Mucosa of descending colon (tissue), 3 donors: ENCODE results near the gene NFE2L3. TPM values are rescaled to one million over a fixed set of nuclear protein-coding genes. Genes with fewer than 3 reads are reported as not detected.
A peak's percentile ranks its signal among the peaks of the same experiment; 100 is the strongest.
"Not testable (repeated sequence)": the region's sequence is repeated elsewhere in the genome, so short reads cannot be mapped to it uniquely, and the experiment has no call there.

Source experiments
- ATAC-seq: fragments of 200-7000 bp; cut with Tn5 transposase; one replicate; pipeline ENCODE4 v1.9.1; 2020; ENCODE audit warnings: mild to moderate bottlenecking, moderate library complexity
- DNase-seq, 3 donors: peaks; one replicate each; pipeline ENCODE4 v3.0.0-alpha.2; 2020
- H3K36me3 ChIP-seq: fragments of 200-600 bp; one replicate; pipeline ENCODE4 v1.8.0; 2021; ENCODE audit warnings: low read depth, mild to moderate bottlenecking
- H3K4me1 ChIP-seq: fragments of 200-600 bp; one replicate; pipeline ENCODE4 v1.8.0; 2021; ENCODE audit warnings: low read depth, mild to moderate bottlenecking
- H3K4me3 ChIP-seq: fragments of 200-600 bp; one replicate; pipeline ENCODE4 v1.8.0; 2021; ENCODE audit warnings: mild to moderate bottlenecking
- H3K9me3 ChIP-seq: fragments of 200-600 bp; one replicate; pipeline ENCODE4 v1.8.0; 2021; ENCODE audit warnings: mild to moderate bottlenecking
- intact Hi-C, 2 donors: fragments of 100-400 bp; cut with DNase I in 1 of 2; cut with micrococcal nuclease in 1 of 2; formaldehyde crosslinking; loops; one replicate each; pipeline versions ENCODE4 v1.11.0 to v1.11.1; 2022; cut with DNase I, micrococcal nuclease
- total RNA-seq, 3 donors: library from RNA; stranded (reverse); fragmentation: NEBNext Ultra II Directional in 2 of 3; extraction: Animal tissue kit (Norgen Biotek cat#: 25700) in 2 of 3; gene quantifications; one replicate each; pipeline versions ENCODE4 v1.2.1 to v1.2.4, GENCODE V29; 2021 to 2023
- TF ChIP-seq, protein P1 (sequence below): fragments of 200-600 bp; IDR thresholded peaks from one replicate; pipeline ENCODE4 v1.8.0; 2022; ENCODE audit warnings: antibody characterized with exemption, mild to moderate bottlenecking
- donor health status: DM: no; HTN: no; CAD: no; lungs with moderate emphysema.
- donor health status: DM: no; HTN: no; CAD: no.
- donor health status: DM: no; HTN: yes; CAD: no.

NFE2L3 gene
- total RNA-seq, 3 donors from 2014 or later, result 7.3 to 12.2 (median 8.4) TPM

DNA sequence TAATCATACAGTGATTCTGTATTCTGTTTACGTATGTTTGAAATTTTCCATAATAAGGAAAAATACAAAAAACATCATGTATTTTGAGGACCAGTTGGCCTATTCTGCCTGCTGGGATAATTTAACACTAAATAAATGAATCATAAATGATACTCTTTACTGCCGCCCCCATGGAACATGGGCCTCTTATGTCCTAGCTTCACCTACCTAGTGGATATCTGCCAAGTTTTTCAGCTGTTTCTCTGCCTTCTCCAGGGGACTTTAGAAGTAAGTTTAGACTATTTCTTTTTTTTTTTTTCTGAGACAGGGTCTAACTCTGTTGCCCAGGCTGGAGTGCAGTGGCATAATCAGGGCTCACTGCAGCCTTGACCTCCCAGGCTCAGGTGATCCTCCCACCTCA lies 10.4 kb downstream of the NFE2L3 start:
- H3K9me3 ChIP-seq, result no peaks in the 10 kb centered on the region
- ATAC-seq, result no peak
- no peak for DNase-seq
- no peak overlapping the region for H3K4me3 ChIP-seq
- H3K4me1 ChIP-seq, result peaks cover 30% of the 10 kb centered on the region
- no peaks in the 10 kb centered on the region for H3K36me3 ChIP-seq
- TF ChIP-seq, protein P1, sequence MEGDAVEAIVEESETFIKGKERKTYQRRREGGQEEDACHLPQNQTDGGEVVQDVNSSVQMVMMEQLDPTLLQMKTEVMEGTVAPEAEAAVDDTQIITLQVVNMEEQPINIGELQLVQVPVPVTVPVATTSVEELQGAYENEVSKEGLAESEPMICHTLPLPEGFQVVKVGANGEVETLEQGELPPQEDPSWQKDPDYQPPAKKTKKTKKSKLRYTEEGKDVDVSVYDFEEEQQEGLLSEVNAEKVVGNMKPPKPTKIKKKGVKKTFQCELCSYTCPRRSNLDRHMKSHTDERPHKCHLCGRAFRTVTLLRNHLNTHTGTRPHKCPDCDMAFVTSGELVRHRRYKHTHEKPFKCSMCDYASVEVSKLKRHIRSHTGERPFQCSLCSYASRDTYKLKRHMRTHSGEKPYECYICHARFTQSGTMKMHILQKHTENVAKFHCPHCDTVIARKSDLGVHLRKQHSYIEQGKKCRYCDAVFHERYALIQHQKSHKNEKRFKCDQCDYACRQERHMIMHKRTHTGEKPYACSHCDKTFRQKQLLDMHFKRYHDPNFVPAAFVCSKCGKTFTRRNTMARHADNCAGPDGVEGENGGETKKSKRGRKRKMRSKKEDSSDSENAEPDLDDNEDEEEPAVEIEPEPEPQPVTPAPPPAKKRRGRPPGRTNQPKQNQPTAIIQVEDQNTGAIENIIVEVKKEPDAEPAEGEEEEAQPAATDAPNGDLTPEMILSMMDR, result no peak
- intact Hi-C loops, result no loop called here

DNA sequence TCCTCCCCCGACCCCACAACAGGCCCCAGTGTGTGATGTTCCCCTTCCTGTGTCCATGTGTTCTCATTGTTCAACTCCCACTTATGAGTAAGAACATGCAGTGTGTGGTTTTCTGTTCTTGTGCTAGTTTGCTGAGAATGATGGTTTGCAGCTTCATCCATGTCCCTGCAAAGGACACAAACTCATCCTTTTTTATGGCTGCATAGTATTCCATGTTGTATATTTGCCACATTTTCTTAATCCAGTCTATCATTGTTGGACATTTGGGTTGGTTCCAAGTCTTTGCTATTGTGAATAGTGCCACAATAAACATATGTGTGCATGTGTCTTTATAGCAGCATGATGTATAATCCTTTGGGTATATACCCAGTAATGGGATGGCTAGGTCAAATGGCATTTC lies 11.8 kb downstream of the NFE2L3 start:
- H3K36me3 ChIP-seq, intact Hi-C loops, H3K4me3 ChIP-seq, DNase-seq, ATAC-seq, H3K9me3 ChIP-seq: not testable (repeated sequence)
- H3K4me1 ChIP-seq, result peaks cover 18% of the 10 kb centered on the region

DNA sequence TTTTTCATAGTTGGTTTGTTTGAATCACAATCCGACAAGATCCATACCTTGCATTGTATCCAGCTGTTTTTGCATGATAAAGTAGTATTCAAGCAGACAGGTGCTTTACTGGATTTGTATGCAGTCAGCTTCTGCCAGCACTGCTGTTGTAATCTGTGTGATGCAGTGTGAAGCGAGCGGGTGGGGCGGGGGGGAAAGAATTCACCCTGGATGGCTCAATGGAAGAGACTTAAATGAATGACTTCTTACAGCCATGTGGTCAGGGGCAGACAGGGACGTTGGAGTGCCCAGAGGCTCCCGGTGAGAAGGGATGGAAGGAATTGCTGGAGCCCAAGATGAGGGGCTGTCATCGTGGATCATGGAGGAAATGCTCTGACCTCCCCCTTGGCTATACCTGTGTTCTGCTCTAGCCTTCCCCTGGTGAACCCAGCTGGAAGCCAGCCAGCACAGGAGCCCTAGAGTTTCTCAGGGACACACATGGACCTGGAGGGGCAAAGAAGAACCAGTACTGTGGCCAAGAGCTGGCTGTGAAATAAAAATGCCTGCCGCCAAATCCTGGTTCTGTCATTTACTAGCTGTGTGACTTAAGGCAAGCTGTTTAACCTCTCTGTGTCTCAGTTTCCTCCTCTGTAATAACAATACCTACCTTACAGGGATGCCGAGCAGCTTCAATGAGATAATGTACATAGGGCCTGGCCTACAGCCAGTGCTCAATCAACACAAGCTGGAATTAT lies 14.1 kb downstream of the NFE2L3 start:
- ATAC-seq, result peak; percentile 27
- DNase-seq, result no peak

DNA sequence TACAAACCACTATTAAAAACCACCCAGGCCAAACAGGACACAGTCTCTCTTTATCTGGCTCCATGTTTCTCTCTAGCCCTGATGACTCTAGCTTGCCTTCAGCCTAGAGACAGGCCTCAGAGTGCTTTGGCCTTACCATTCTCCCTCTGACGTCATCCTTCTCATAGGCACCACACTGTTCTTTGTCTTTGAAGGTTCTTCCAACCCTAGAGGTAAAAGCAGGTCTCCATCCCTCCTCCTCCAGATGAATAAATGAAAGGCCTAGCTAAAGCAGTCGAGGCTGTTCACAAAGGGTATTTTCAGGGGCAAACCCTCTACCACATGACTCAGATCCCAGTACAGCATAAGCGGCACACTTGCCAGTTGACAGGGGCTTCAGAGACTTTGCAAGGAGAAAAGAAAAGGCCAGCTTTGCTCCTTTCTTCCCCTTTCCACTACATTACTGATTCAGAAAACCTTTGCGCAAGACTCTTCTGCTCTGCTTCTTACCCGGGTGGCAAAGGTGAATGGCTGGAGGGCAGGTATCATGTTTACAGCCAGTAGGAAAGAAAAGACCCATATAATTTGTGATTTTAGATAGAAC lies 14.8 kb downstream of the NFE2L3 start:
- ATAC-seq (peak; percentile 56), DNase-seq (no peak)
- H3K36me3 ChIP-seq, result no peaks in the 10 kb centered on the region
- H3K4me3 ChIP-seq, result no peak overlapping the region
- TF ChIP-seq, protein P1, result no peak
- intact Hi-C loops, result no loop called here
- H3K4me1 ChIP-seq, result peaks cover 11% of the 10 kb centered on the region
- no peaks in the 10 kb centered on the region for H3K9me3 ChIP-seq

More for the DNA sequence above, 14.1 kb downstream of the NFE2L3 start:
- Histone ChIP-seq H3K4me3 (no peak overlapping the region), H3K36me3 (no peaks in the 10 kb centered on the region), H3K9me3 (no peaks in the 10 kb centered on the region), H3K4me1 (peaks cover 11% of the 10 kb centered on the region)
- intact Hi-C loops, result no loop called here
- TF ChIP-seq, protein P1, result no peak

DNA sequence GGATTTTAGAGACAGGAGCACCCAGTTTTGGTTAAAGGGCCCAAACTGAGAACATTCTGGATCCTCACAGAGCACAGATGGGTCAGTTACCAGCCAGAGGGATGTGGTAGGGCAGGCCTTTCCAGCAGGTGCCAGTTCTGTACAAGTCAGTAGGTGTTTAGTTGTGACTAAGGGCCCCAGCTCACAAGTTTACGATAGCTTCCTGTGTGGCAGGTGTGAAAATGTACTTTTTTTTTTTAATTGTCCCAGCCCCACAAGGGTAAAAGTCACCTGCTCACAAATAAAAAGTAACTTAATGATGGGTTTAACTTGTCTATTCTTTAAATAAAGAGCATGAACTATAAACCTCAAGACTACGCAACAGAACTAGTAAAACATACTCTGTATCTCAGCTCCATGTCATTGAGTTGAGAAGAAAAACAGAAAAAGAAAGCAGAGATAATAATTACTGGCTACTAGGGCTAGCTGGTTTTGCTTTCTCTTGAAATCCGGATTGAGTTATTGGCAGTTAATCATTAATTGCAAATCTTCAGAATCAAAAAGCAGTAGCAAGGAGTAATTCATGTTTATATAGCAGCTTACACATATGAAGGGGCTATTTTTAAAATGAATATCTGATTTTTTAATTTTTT lies 15.4 kb downstream of the NFE2L3 start:
- TF ChIP-seq, protein P1, result no peak
- Histone ChIP-seq H3K36me3 (no peaks in the 10 kb centered on the region), H3K9me3 (no peaks in the 10 kb centered on the region), H3K4me1 (peaks cover 11% of the 10 kb centered on the region), H3K4me3 (no peak overlapping the region)
- intact Hi-C loops, result no loop called here
- ATAC-seq (peak; percentile 93), DNase-seq (no peak)

DNA sequence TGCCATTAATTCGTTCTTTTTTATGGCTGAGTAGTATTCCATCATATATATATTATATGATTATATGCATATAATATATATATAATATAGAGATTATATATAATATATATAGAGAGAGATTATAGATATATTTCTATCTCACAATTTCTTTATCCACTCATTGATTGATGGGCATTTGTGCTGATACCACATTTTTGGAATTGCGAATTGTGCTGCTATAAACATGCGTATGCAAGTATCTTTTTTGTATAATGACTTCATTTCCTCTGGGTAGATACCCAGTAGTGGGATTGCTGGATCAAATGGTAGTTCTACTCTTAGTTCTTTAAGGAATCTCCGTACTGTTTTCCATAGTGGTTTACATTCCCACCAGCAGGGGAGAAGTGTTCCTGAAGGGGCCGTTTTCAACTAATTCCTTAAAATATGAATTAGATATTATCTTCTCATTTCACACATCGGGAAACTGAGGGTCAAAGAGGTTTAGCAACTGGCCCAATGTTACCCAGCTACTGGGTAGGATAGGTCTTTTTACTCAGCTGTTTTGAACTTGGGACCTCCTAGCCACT lies 16.5 kb downstream of the NFE2L3 start:
- DNase-seq, result no peak
- intact Hi-C loops, result no loop called here

More for the DNA sequence above, 16.5 kb downstream of the NFE2L3 start:
- Histone ChIP-seq H3K9me3 (no peaks in the 10 kb centered on the region), H3K4me3 (no peak overlapping the region), H3K4me1 (peaks cover 11% of the 10 kb centered on the region), H3K36me3 (no peaks in the 10 kb centered on the region)
- TF ChIP-seq, protein P1, result no peak
- no peak for ATAC-seq
